ENCODE measurements around the gene HSD17B3. TPM values are rescaled to one million over a fixed set of nuclear protein-coding genes. Genes with fewer than 3 reads are reported as not detected.
A peak's percentile ranks its signal among the peaks of the same experiment; 100 is the strongest.

The HSD17B3 gene
- total RNA-seq, result under 1 TPM in 1 of 5 donors, not detected in 4; 0.55 TPM
- polyA plus RNA-seq, result 1 to 10 TPM; 1.1 to 4.6 (median 3.0) TPM
- long read RNA-seq, donor 1, result 0 reads
- long read RNA-seq, donor 2, partial matches to known transcripts, result 0 of 1 reads
- long read RNA-seq, donor 2, other reads (novel, unspliced or antisense), result 0 of 1 reads
- long read RNA-seq, donor 3, result 0 reads
- long read RNA-seq, donor 4, result 0 reads
- long read RNA-seq, donor 5, result 0 reads
- long read RNA-seq, donor 6, partial matches to known transcripts, result 0 of 1 reads
- long read RNA-seq, donor 6, other reads (novel, unspliced or antisense), result 0 of 1 reads
- long read RNA-seq, donor 7, result 0 reads
- long read RNA-seq, donor 8, result 0 reads
- long read RNA-seq, donor 9, result 0 reads
- long read RNA-seq, donor 10, result 0 reads

DNA sequence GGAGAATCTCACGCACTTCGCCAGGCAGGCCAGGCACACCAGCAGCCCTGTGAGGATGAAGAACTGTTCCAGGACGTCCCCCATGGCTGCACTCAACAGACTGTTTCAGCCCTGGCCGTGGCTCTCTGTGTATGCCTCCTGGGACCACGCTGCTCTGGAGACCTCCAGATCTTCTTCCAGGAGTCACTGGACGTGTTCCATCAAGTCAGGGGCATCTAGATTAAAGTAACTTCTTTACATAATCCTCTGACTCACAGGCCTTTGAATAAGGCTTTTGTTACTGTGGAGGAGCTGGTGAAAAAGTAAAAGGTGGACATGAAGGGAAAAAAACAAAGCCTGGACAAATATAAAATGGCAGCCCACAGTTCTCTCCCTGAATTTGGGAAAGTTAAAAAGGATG is at the start of gene HSD17B3:
TSS of gene HSD17B3 (minus strand) at position 156 of the 400 bp plus-strand sequence. CDS start at position 84, 72 bp downstream.
- no peak within 1 kb of the TSS for H3K27ac ChIP-seq
- TF ChIP-seq CTCF (IDR thresholded peaks at IDR 0.05), result no peak
- TF ChIP-seq POLR2AphosphoS5 (IDR thresholded peaks at IDR 0.05), result no peak
- TF ChIP-seq EP300 (IDR thresholded peaks at IDR 0.05), result no peak
- no peak for TF ChIP-seq POLR2A (IDR thresholded peaks at IDR 0.05)
- 75 to 79% (median 77%) methylated on average over 6 of the region's 6 CpGs for WGBS, 5 donors

DNA sequence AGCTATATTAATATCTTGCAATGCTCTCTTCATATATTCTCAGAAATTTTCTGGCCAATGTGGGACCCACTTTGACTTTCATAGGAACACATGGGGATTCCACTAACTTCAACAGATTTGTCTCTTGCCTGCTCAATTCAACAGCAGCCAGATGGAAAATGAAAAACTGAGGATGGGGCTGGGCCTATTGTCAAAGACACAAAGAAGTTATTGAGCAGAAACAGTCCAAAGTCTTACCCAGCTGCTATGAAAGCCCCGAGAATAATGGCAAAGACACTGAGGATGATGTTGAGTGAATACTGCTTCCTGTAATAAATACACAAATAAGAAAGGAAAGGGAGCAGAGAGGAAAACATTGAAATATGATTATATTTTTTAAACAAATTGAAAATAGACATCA is 48.9 kb upstream of the HSD17B3 start:
- peaks cover 17 to 63% (median 55%) of the 10 kb centered on the region in 4 donors for H3K36me3 ChIP-seq

More for the DNA sequence above, at the start of gene HSD17B3:
- intact Hi-C loops (cut with DNase I; ENCODE audit: low total_unique reads), result no loop called here
- DNase-seq, result no peak
- H3K4me1 ChIP-seq, result no peaks in the 10 kb centered on the region
- no peaks in the 10 kb centered on the region for H3K9me3 ChIP-seq
- no peak within 1 kb of the TSS for H3K4me3 ChIP-seq
- H3K27me3 ChIP-seq, result no peaks in the 10 kb centered on the region
- H3K36me3 ChIP-seq, result no peaks in the 10 kb centered on the region

GRCh38 chr9:96348261-96348660 is 46.3 kb upstream of the HSD17B3 start:
- Histone ChIP-seq H3K4me1 (peaks cover 9 to 16% (median 12%) of the 10 kb centered on the region in 4 donors), H3K4me3 (no peak overlapping the region), H3K27ac (no peak overlapping the region), H3K9me3 (peaks cover 0 to 5% (median 0%) of the 10 kb centered on the region in 4 donors), H3K27me3 (no peaks in the 10 kb centered on the region), H3K36me3 (peaks cover 16 to 47% (median 39%) of the 10 kb centered on the region in 4 donors)
- 97 to 99% (median 99%) methylated on average over 5 of the region's 5 CpGs for WGBS, 5 donors
- DNase-seq, result no peak
- TF ChIP-seq POLR2AphosphoS5 (IDR thresholded peaks at IDR 0.05) (no peak), CTCF (IDR thresholded peaks at IDR 0.05) (no peak), POLR2A (IDR thresholded peaks at IDR 0.05) (no peak), EP300 (IDR thresholded peaks at IDR 0.05) (no peak)
- intact Hi-C loops (cut with DNase I; ENCODE audit: low total_unique reads), result no loop called here

More for the DNA sequence above, 48.9 kb upstream of the HSD17B3 start:
- Histone ChIP-seq H3K27ac (no peak overlapping the region), H3K9me3 (peaks cover 0 to 5% (median 0%) of the 10 kb centered on the region in 4 donors), H3K27me3 (no peaks in the 10 kb centered on the region), H3K4me3 (no peak overlapping the region), H3K4me1 (no peaks in the 10 kb centered on the region)
- intact Hi-C loops (cut with DNase I; ENCODE audit: low total_unique reads), result no loop called here
- 65 to 96% (median 83%) methylated on average over 1 of the region's 1 CpG for WGBS, 5 donors
- TF ChIP-seq POLR2AphosphoS5 (IDR thresholded peaks at IDR 0.05) (no peak), POLR2A (IDR thresholded peaks at IDR 0.05) (no peak), EP300 (IDR thresholded peaks at IDR 0.05) (no peak), CTCF (IDR thresholded peaks at IDR 0.05) (no peak)
- DNase-seq, result no peak

GRCh38 chr9:96345551-96345950 is 43.6 kb upstream of the HSD17B3 start:
- no peak for DNase-seq
- no peak overlapping the region for H3K4me3 ChIP-seq
- intact Hi-C loops (cut with DNase I; ENCODE audit: low total_unique reads), result no loop called here
- no peaks in the 10 kb centered on the region for H3K27me3 ChIP-seq
- 87 to 96% (median 90%) methylated on average over 9 of the region's 9 CpGs for WGBS, 5 donors
- peaks cover 11 to 40% (median 19%) of the 10 kb centered on the region in 4 donors for H3K4me1 ChIP-seq
- H3K36me3 ChIP-seq, result peaks cover 12 to 43% (median 35%) of the 10 kb centered on the region in 4 donors
- peak overlapping the region in 3 of 5 donors; percentile 58 to 73 (median 58) for H3K27ac ChIP-seq
- H3K9me3 ChIP-seq, result peaks cover 0 to 5% (median 0%) of the 10 kb centered on the region in 4 donors
- no peak for TF ChIP-seq POLR2AphosphoS5 (IDR thresholded peaks at IDR 0.05)
- no peak for TF ChIP-seq CTCF (IDR thresholded peaks at IDR 0.05)
- TF ChIP-seq POLR2A (IDR thresholded peaks at IDR 0.05), result no peak
- TF ChIP-seq EP300 (IDR thresholded peaks at IDR 0.05), result no peak
